NCI-H2171 treated with DMSO at 0.1 percent for 48 hours (cell line): ENCODE data around the gene CRYGA.
"Not testable (repeated sequence)": the region's sequence is repeated elsewhere in the genome, so short reads cannot be mapped to it uniquely, and the experiment has no call there.

Experiments
- DNase-seq: peaks from one replicate; lab custom pipeline; 2025; lab: John Stamatoyannopoulos, UW

The CRYGA gene

GRCh38 chr2:208164951-208165755, 1.8 kb upstream of the CRYGA start:
- DNase-seq = no peak

GRCh38 chr2:208156439-208156838, 7.0 kb downstream of the CRYGA start:
- DNase-seq = no peak

DNA sequence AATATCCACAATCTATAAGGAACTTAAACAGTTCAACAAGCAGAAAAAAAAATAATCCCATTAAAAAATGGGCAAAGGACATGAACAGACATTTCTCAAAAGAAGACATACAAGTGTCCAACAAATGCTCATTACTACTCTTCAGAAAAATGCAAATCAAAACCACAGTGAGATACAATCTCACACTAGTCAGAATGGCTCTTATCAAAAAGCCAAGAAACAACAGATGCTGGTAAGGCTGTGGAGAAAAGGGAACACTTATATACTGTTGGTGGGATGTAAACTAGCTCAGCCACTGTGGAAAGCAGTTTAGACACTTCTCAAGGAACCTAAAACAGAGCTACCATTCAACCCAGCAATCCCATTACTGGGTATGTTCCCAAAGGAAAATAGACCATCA, 10.2 kb downstream of the CRYGA start:
- no peak for DNase-seq

GRCh38 chr2:208150956-208151355, 12.4 kb downstream of the CRYGA start:
- no peak for DNase-seq

DNA sequence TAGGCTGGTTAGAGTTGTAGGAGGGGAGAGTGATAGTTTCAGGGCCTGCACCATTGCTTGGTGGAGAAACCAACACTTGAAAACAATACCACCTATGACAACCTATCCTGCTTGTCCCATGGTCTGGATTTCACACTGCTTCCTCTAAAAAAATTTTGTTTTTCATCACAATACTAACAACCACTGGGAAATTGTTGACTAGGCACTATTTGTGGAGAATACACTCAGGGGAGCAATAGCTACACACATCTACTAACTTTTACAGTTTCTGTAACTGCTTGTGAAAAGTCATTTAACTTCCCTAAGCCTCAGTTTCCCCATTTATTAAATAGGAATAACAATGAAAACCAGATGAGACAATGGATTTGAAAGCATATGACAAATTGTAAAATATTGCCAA, 13.3 kb downstream of the CRYGA start:
- DNase-seq = no peak

DNA sequence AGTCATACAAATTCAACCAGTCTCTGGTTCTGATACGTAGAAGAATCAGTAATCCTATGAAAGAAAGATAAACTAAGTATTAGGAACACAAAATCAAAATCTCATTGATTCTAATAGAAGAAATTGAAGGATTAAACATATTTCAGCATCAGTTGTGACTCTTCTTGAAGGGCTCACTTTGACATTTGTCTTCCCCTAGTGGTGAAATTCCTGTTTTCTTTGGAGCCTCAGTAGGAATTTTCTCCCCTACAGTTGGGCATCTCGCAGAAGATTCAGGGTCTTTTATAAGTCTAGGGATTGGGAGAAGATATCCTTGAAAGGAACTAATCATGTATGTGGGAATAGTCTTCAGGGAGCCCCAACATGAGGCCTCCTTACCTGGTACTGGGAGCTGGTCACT, 14.6 kb downstream of the CRYGA start:
- DNase-seq = no peak

DNA sequence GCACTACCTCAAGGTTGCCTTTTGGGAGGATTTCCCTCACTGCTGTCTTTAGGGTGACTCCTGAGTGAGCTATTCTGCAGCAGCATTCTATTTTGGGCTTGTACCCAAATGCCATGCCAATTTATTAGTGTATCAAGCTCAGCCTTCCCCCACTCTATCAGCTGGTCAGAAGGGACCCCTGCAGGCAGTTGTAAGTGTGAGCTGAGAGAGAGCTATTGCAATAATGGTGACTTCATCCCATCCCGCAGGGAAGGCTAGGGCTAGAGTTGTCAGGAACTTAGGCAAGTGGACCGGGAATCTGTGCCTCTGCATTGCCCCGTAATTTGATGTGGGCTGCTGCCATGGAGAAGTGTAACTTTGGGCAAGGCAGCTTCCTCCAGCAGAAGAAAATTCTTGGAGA, 15.6 kb downstream of the CRYGA start:
- no peak for DNase-seq

GRCh38 chr2:208147008-208147407, 16.4 kb downstream of the CRYGA start:
- DNase-seq = no peak

DNA sequence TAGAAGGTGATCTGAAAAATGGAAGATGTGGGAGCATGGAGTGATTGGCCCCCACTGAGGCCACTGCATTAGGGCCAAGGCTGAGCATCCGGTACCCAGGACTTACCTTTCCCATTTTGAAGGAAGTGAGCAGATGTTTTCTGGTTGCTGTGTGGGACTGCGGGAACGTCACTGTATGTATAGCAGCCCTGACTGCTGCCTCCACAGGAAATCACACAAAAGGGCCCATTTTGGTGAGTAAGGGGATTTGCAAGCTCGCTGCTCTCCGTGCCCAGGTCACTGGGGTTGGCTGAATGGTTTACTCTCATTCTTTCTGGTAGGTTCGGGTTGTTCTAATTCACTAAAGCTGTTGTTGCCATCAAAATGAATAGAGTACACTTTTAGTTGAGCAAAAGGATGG, 17.4 kb downstream of the CRYGA start, which contains the start of gene CRYGB:
Gene CRYGB, minus strand, starts transcription at position 153 of the 400 bp plus-strand sequence. Its CDS starts 38 bp downstream, at position 115.
- no peak for DNase-seq

DNA sequence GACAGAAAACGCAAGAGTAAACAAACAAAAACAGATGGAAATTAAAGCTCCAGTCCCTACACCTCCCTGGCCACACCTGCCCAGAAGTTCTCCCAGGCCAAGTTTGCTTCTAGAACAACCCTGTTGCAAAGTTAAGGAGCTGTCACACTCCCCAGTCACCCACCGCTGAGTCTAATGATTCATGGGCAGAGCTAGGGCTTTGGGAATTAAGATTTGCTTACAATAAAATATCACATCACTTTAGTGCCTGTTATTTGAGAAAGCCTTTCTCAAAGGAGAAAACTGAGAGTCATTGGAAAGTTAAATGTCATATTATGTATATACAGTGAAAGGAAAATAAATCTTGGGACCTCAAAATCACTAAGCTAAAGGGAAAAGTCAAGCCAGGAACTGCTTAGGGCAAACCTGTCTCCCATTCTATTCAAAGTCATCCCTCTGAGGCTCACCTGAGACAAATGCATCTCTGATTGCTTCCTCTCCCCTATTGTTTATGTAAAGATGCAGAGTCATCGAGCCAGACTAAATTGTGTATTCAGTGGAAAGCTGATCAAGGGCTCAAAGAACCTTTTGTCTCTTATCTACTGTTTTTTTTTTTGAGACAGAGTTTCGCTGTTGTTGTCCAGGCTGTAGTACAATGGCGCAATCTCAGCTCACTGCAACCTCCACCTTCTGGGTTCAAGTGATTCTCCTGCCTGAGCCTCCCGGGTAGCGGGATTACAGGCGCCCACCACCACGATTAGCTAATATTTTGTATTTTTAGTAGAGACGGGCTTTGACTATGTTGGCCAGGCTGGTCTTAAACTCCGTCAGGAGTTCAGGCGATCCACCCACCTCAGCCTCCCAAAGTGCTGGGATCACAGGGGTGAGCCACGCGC, 20.2 kb downstream of the CRYGA start:
- DNase-seq = peak; percentile 64

GRCh38 chr2:208142240-208142924, 21.0 kb downstream of the CRYGA start:
- peak; percentile 58 for DNase-seq

GRCh38 chr2:208139447-208139846, 23.9 kb downstream of the CRYGA start:
- DNase-seq = no peak

- not testable (repeated sequence) for DNase-seq
These were observed 25.1 kb downstream of the CRYGA start for GRCh38 chr2:208138334-208138733.

DNA sequence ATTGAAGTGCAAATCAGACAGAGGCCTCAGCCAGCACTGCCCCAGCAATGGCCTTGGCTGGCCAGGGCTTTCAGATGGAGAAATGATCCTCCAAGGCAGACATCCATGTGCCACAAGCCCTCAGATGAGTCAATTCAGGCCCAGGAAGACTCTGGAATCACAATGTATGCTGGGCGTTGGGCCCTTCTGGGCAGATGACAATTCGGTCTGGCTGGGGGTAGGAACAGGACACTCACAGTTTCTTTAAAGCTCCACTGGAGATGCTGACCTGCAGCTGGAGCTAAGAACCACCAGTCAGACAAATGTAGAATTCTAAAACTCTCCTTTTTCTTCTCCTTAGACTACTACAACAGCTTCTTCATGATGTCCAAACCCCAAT, 26.7 kb downstream of the CRYGA start:
- DNase-seq = no peak

GRCh38 chr2:208135794-208136715, 27.3 kb downstream of the CRYGA start:
- no peak for DNase-seq

DNA sequence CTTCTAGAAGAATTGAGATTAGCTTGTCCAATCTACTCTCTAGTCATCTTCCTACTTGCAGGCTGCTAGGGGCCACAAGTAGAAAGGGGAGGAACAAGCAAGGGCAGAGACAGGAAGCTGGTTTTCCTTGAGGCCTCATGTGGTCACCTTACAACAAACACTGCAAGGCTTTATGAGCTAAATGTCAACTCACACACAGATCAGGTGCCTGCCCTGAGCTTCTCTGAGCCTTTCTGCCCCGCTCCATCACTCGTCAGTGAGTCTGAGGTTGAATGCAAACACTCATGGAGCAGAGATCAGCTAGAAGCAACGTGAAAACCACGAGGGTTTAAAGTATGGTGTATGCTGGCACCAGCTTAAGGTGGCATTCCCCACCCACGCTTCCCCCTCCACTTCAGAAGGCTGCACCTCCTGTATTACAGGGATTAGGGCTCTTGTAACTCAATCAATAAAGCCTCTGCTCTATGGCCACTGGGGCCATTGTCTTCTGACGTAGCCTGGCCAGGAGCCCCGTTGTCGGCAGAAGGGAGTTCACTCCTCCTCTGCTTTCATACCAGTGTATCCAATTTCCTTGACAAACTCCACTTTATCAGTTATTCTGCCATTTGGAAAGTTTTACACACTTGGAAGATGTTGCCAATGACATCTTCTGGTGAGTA, 28.3 kb downstream of the CRYGA start:
- no peak for DNase-seq

DNA sequence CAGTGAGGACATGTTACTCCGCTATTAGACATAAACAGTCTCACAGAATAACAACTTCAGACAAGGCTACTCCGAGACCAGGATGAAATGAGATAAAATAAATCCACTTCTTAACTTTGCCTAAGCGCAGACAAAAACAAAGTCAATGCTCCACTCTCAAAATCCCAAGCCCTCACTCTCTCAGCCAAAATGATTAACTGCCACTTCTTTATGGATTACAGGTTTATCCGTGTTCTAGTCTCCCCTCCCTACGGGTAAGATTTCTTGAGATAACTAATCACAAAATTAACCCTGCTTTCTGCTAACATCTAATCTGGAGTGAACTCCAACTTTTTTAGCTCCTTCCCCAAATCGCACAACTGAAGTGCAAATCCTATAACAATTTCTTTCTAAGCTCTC, 32.7 kb downstream of the CRYGA start:
- DNase-seq = no peak

DNA sequence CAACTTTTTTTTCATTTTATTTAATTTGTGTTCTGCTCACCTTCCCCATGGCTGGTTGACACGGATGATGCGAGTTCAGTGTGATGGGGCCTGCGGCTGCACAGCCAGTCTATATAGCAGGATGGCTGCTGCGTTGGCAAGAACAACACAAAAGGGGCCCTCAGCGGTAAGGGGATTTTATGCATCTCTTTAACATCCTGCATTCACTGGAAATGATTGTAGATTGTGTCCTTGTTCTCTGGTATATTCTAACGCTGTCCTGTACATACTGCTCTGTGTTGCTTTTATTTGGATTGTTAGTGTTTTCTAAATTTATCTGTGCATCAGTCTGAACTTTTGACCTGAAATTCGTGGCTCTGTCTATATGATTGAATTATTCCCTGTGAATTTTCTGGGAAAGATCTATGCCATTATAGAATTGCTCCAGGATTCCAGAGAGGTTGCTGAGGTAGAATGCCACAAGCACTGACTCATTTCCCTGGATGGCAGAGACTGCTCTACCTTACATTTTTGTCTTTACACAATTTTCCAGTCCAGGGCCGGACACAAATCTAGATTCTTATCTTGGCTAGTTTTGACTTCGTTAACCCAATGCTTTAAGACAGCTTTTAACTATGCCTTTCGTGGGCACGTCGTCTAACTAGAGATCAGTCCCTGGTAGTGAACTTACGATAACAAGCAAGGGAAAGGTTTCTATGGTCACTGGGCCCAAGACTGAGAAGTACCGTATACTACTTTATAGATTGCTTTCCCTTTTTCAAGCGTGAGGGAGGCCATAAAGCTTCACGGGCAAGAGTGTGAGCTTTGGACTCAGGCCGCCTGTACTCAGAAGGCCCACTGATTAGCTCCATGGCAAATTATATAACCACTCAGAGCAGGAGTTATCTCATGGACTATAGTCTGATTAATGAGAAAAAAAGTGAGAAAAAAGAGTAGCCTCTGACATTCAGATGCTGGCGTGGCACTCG, 33.4 kb downstream of the CRYGA start, which contains the start of gene CRYGC:
Gene CRYGC, minus strand, starts transcription at position 85 of the 968 bp plus-strand sequence. Its CDS starts 36 bp downstream, at position 49.
- DNase-seq = no peak

GRCh38 chr2:208128136-208128535, 35.3 kb downstream of the CRYGA start:
- DNase-seq = no peak

- no peak for DNase-seq
These were observed 36.3 kb downstream of the CRYGA start for GRCh38 chr2:208127090-208127489.
